IMR-90 (cell line): ENCODE results near the gene ANXA8.
"Not testable (repeated sequence)": the region's sequence is repeated elsewhere in the genome, so short reads cannot be mapped to it uniquely, and the experiment has no call there.

Experiments used
- CHD1 ChIP-seq: IDR thresholded peaks from 2 replicates; pipeline ENCODE4 v1.6.1; 2012; ENCODE audit warnings: low read depth, low read length, improper control_type of control experiment
- CTCF ChIP-seq: conservative IDR thresholded peaks from 2 replicates; pipeline ENCODE4 v1.5.1; 2012; ENCODE audit warnings: mild to moderate bottlenecking, low read depth, low read length, improper control_type of control experiment
- ELK1 ChIP-seq: fragments of 150-350 bp; IDR thresholded peaks from 2 replicates; pipeline ENCODE4 v1.6.1; 2016; ENCODE audit warnings: low read depth, mild to moderate bottlenecking, low read length, moderate library complexity, borderline replicate concordance
- FOS ChIP-seq: fragments of 150-350 bp; IDR thresholded peaks from 2 replicates; pipeline ENCODE4 v1.6.1; 2016; ENCODE audit warnings: low read depth, low read length
- MAFK ChIP-seq: IDR thresholded peaks from 2 replicates; pipeline ENCODE4 v1.6.1; 2012; ENCODE audit warnings: low read depth, low read length, improper control_type of control experiment
- MXI1 ChIP-seq: IDR thresholded peaks from 2 replicates; pipeline ENCODE4 v1.6.1; 2012; ENCODE audit warnings: low read depth, mild to moderate bottlenecking, low read length, moderate library complexity, borderline replicate concordance
- NFE2L2 ChIP-seq: fragments of 150-350 bp; IDR thresholded peaks from 2 replicates; pipeline ENCODE4 v1.6.1; 2016; ENCODE audit warnings: low read depth, mild to moderate bottlenecking, low read length
- POLR2A ChIP-seq: IDR thresholded peaks from 2 replicates; pipeline ENCODE4 v1.6.1; 2012; ENCODE audit warnings: mild to moderate bottlenecking, low read depth, low read length
- RAD21 ChIP-seq: IDR thresholded peaks from 2 replicates; pipeline ENCODE4 v1.6.1; 2012; ENCODE audit warnings: low read length, improper control_type of control experiment
- RCOR1 ChIP-seq: IDR thresholded peaks from 2 replicates; pipeline ENCODE4 v1.6.1; 2012; ENCODE audit warnings: mild to moderate bottlenecking, low read length, improper control_type of control experiment; ENCODE audit not compliant: insufficient replicate concordance
- RFX5 ChIP-seq: IDR thresholded peaks from 2 replicates; pipeline ENCODE4 v1.8.0; 2012; ENCODE audit warnings: low read depth, mild to moderate bottlenecking, low read length, moderate library complexity
- SMC3 ChIP-seq: fragments of 150-350 bp; IDR thresholded peaks from 2 replicates; pipeline ENCODE4 v1.6.1; 2016; ENCODE audit warnings: low read depth, mild to moderate bottlenecking, antibody characterized with exemption, low read length, moderate library complexity
- TF ChIP-seq, protein P1 (sequence below): fragments of 150-350 bp; IDR thresholded peaks from 2 replicates; pipeline ENCODE4 v1.6.1; 2017; ENCODE audit warnings: mild to moderate bottlenecking, antibody characterized with exemption, low read length, low read depth

GRCh38 chr10:47467957-47468356 is 16.0 kb downstream of the ANXA8 start:
- not testable (repeated sequence) for TF ChIP-seq CTCF, FOS, MXI1, POLR2A, RAD21, RFX5, SMC3, NFE2L2, ELK1, RCOR1, MAFK, CHD1
- TF ChIP-seq, protein P1, sequence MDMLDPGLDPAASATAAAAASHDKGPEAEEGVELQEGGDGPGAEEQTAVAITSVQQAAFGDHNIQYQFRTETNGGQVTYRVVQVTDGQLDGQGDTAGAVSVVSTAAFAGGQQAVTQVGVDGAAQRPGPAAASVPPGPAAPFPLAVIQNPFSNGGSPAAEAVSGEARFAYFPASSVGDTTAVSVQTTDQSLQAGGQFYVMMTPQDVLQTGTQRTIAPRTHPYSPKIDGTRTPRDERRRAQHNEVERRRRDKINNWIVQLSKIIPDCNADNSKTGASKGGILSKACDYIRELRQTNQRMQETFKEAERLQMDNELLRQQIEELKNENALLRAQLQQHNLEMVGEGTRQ = not testable (repeated sequence)
